ENCODE data around the gene KRT78.

Gene KRT78

GRCh38 chr12:52815676-52816588 is 32.9 kb downstream of the KRT78 start:
- Histone ChIP-seq H3K27ac (ENCODE audit: low read length) (no peak overlapping the region), H3K4me1 (ENCODE audit: control insufficient read depth, insufficient read depth, low read length) (no peaks in the 10 kb centered on the region), H3K27me3 (ENCODE audit: control insufficient read depth, insufficient read depth, low read length) (no peaks in the 10 kb centered on the region), H3K36me3 (ENCODE audit: control insufficient read depth, insufficient read depth, low read length) (no peaks in the 10 kb centered on the region), H3K4me3 (ENCODE audit: low read length) (no peak overlapping the region), H3K9me3 (ENCODE audit: control insufficient read depth, insufficient read depth, low read length) (no peaks in the 10 kb centered on the region)
- WGBS (ENCODE audit: insufficient coverage, insufficient read length) = no CpG with 5 or more reads among the region's 9 CpGs
- DNase-seq (ENCODE audit: low read depth, low spot score) = no peak

GRCh38 chr12:52815161-52815560 is 33.6 kb downstream of the KRT78 start:
- no peak overlapping the region for H3K27ac ChIP-seq (ENCODE audit: low read length)
- DNase-seq (ENCODE audit: low read depth, low spot score) = no peak
- no peak overlapping the region for H3K4me3 ChIP-seq (ENCODE audit: low read length)
- H3K9me3 ChIP-seq (ENCODE audit: control insufficient read depth, insufficient read depth, low read length) = no peaks in the 10 kb centered on the region
- WGBS (ENCODE audit: insufficient coverage, insufficient read length) = no CpG with 5 or more reads among the region's 4 CpGs
- H3K4me1 ChIP-seq (ENCODE audit: control insufficient read depth, insufficient read depth, low read length) = no peaks in the 10 kb centered on the region
- H3K36me3 ChIP-seq (ENCODE audit: control insufficient read depth, insufficient read depth, low read length) = no peaks in the 10 kb centered on the region
- H3K27me3 ChIP-seq (ENCODE audit: control insufficient read depth, insufficient read depth, low read length) = no peaks in the 10 kb centered on the region

- H3K4me3 ChIP-seq (ENCODE audit: low read length) = no peak overlapping the region
- DNase-seq (ENCODE audit: low read depth, low spot score) = no peak
- no peaks in the 10 kb centered on the region for H3K27me3 ChIP-seq (ENCODE audit: control insufficient read depth, insufficient read depth, low read length)
- no peaks in the 10 kb centered on the region for H3K36me3 ChIP-seq (ENCODE audit: control insufficient read depth, insufficient read depth, low read length)
- no peak overlapping the region for H3K27ac ChIP-seq (ENCODE audit: low read length)
- WGBS (ENCODE audit: insufficient coverage, insufficient read length) = no CpG with 5 or more reads among the region's 4 CpGs
- no peaks in the 10 kb centered on the region for H3K9me3 ChIP-seq (ENCODE audit: control insufficient read depth, insufficient read depth, low read length)
- H3K4me1 ChIP-seq (ENCODE audit: control insufficient read depth, insufficient read depth, low read length) = no peaks in the 10 kb centered on the region
These were observed 34.1 kb downstream of the KRT78 start for GRCh38 chr12:52814710-52815155.

- no peaks in the 10 kb centered on the region for H3K27me3 ChIP-seq (ENCODE audit: control insufficient read depth, insufficient read depth, low read length)
- WGBS (ENCODE audit: insufficient coverage, insufficient read length) = no CpG with 5 or more reads among the region's 15 CpGs
- H3K4me3 ChIP-seq (ENCODE audit: low read length) = no peak within 1 kb of the TSS
- no peaks in the 10 kb centered on the region for H3K4me1 ChIP-seq (ENCODE audit: control insufficient read depth, insufficient read depth, low read length)
- no peaks in the 10 kb centered on the region for H3K9me3 ChIP-seq (ENCODE audit: control insufficient read depth, insufficient read depth, low read length)
- no peak within 1 kb of the TSS for H3K27ac ChIP-seq (ENCODE audit: low read length)
- H3K36me3 ChIP-seq (ENCODE audit: control insufficient read depth, insufficient read depth, low read length) = no peaks in the 10 kb centered on the region
- DNase-seq (ENCODE audit: low read depth, low spot score) = no peak
These were observed 34.7 kb downstream of the KRT78 start, which contains the start of gene KRT4 for GRCh38 chr12:52813885-52814709. TSS of gene KRT4 (minus strand) at chr12:52814116. CDS start at chr12:52814058, 58 bp downstream.

- Histone ChIP-seq H3K27me3 (ENCODE audit: control insufficient read depth, insufficient read depth, low read length) (no peaks in the 10 kb centered on the region), H3K4me1 (ENCODE audit: control insufficient read depth, insufficient read depth, low read length) (no peaks in the 10 kb centered on the region), H3K4me3 (ENCODE audit: low read length) (no peak overlapping the region), H3K9me3 (ENCODE audit: control insufficient read depth, insufficient read depth, low read length) (no peaks in the 10 kb centered on the region), H3K36me3 (ENCODE audit: control insufficient read depth, insufficient read depth, low read length) (no peaks in the 10 kb centered on the region), H3K27ac (ENCODE audit: low read length) (no peak overlapping the region)
- DNase-seq (ENCODE audit: low read depth, low spot score) = no peak
- WGBS (ENCODE audit: insufficient coverage, insufficient read length) = no CpG with 5 or more reads among the region's 10 CpGs
These were observed 35.5 kb downstream of the KRT78 start for GRCh38 chr12:52813203-52813819.

- WGBS (ENCODE audit: insufficient coverage, insufficient read length) = no CpG with 5 or more reads among the region's 3 CpGs
- no peaks in the 10 kb centered on the region for H3K27me3 ChIP-seq (ENCODE audit: control insufficient read depth, insufficient read depth, low read length)
These were observed 36.0 kb downstream of the KRT78 start for GRCh38 chr12:52812749-52813148.

GRCh38 chr12:52812073-52812400 is 36.8 kb downstream of the KRT78 start:
- H3K27me3 ChIP-seq (ENCODE audit: control insufficient read depth, insufficient read depth, low read length) = no peaks in the 10 kb centered on the region
- H3K36me3 ChIP-seq (ENCODE audit: control insufficient read depth, insufficient read depth, low read length) = no peaks in the 10 kb centered on the region
- no peaks in the 10 kb centered on the region for H3K9me3 ChIP-seq (ENCODE audit: control insufficient read depth, insufficient read depth, low read length)
- no peak for DNase-seq (ENCODE audit: low read depth, low spot score)
- no CpG with 5 or more reads among the region's 4 CpGs for WGBS (ENCODE audit: insufficient coverage, insufficient read length)
- H3K4me3 ChIP-seq (ENCODE audit: low read length) = no peak overlapping the region
- H3K4me1 ChIP-seq (ENCODE audit: control insufficient read depth, insufficient read depth, low read length) = no peaks in the 10 kb centered on the region
- H3K27ac ChIP-seq (ENCODE audit: low read length) = no peak overlapping the region

More at GRCh38 chr12:52812749-52813148, 36.0 kb downstream of the KRT78 start:
- no peak for DNase-seq (ENCODE audit: low read depth, low spot score)
- Histone ChIP-seq H3K36me3 (ENCODE audit: control insufficient read depth, insufficient read depth, low read length) (no peaks in the 10 kb centered on the region), H3K9me3 (ENCODE audit: control insufficient read depth, insufficient read depth, low read length) (no peaks in the 10 kb centered on the region), H3K4me3 (ENCODE audit: low read length) (no peak overlapping the region), H3K4me1 (ENCODE audit: control insufficient read depth, insufficient read depth, low read length) (no peaks in the 10 kb centered on the region), H3K27ac (ENCODE audit: low read length) (no peak overlapping the region)

GRCh38 chr12:52811191-52812072 is 37.4 kb downstream of the KRT78 start:
- Histone ChIP-seq H3K27me3 (ENCODE audit: control insufficient read depth, insufficient read depth, low read length) (no peaks in the 10 kb centered on the region), H3K27ac (ENCODE audit: low read length) (no peak overlapping the region), H3K9me3 (ENCODE audit: control insufficient read depth, insufficient read depth, low read length) (no peaks in the 10 kb centered on the region), H3K4me1 (ENCODE audit: control insufficient read depth, insufficient read depth, low read length) (no peaks in the 10 kb centered on the region), H3K36me3 (ENCODE audit: control insufficient read depth, insufficient read depth, low read length) (no peaks in the 10 kb centered on the region), H3K4me3 (ENCODE audit: low read length) (no peak overlapping the region)
- WGBS (ENCODE audit: insufficient coverage, insufficient read length) = no CpG with 5 or more reads among the region's 9 CpGs
- no peak for DNase-seq (ENCODE audit: low read depth, low spot score)

- H3K27ac ChIP-seq (ENCODE audit: low read length) = no peak overlapping the region
- H3K9me3 ChIP-seq (ENCODE audit: control insufficient read depth, insufficient read depth, low read length) = no peaks in the 10 kb centered on the region
- no peaks in the 10 kb centered on the region for H3K36me3 ChIP-seq (ENCODE audit: control insufficient read depth, insufficient read depth, low read length)
- no peaks in the 10 kb centered on the region for H3K27me3 ChIP-seq (ENCODE audit: control insufficient read depth, insufficient read depth, low read length)
- H3K4me1 ChIP-seq (ENCODE audit: control insufficient read depth, insufficient read depth, low read length) = no peaks in the 10 kb centered on the region
- DNase-seq (ENCODE audit: low read depth, low spot score) = no peak
- no peak overlapping the region for H3K4me3 ChIP-seq (ENCODE audit: low read length)
- WGBS (ENCODE audit: insufficient coverage, insufficient read length) = no CpG with 5 or more reads among the region's 5 CpGs
These were observed 38.2 kb downstream of the KRT78 start for GRCh38 chr12:52810554-52810953.
